HepG2 (cell line): Measurements from ENCODE around the gene LAMC1. TPM values are rescaled to one million over a fixed set of nuclear protein-coding genes. Genes with fewer than 3 reads are reported as not detected.
A peak's percentile ranks its signal among the peaks of the same experiment; 100 is the strongest.

Source experiments
- ATAC-seq: fragments of 200-7000 bp; cut with Tn5 transposase; 3 replicates; pipeline ENCODE4 v1.9.1; 2020; ENCODE audit warnings: mild to moderate bottlenecking, moderate library complexity
- BruUV-seq: library from RNA; stranded (reverse); fragments of 400-500 nt; replicated peaks from 2 replicates; lab custom pipeline; 2021; lab: Mats Ljungman, UMichigan
- CTCF ChIA-PET: fragments of 300-600 bp; formaldehyde crosslinking; extraction: SDS; loops from one replicate; lab custom pipeline; 2021; ENCODE audit warnings: low total read pairs, inconsistent platforms, low intra/inter-chr PET ratio; lab: Yijun Ruan, JAX
- POLR2A ChIA-PET: fragments of 350-600 bp; sonication (Branson Sonifier 250); formaldehyde crosslinking; loops from one replicate; lab custom pipeline; 2020; ENCODE audit warnings: antibody characterized with exemption, inconsistent platforms; lab: Yijun Ruan, JAX
- DNase-seq: peaks from one replicate; pipeline ENCODE4 v3.0.0-alpha.2; 2015; ENCODE audit warnings: low spot score
- FAIRE-seq: peaks from 3 replicates; lab custom pipeline; 2011; peaks lifted over from hg19 to GRCh38; lab: Jason Lieb, UNC
- H2AFZ ChIP-seq: one replicate; pipeline ENCODE4 v1.6.1; 2011; ENCODE audit warnings: low read length, inconsistent platforms
- H3K27ac ChIP-seq: fragments of 300-600 bp; 3 replicates; pipeline ENCODE4 v1.8.0; 2011; ENCODE audit warnings: mixed run types, mild to moderate bottlenecking, mixed read lengths, low read length, inconsistent platforms; ENCODE audit not compliant: insufficient read depth; ENCODE audit errors: extremely low read length
- H3K27me3 ChIP-seq, 2 experiments: fragments of 200-600 bp in 1 of 2; 2 replicates in 1 of 2; 3 replicates in 1 of 2; pipeline versions ENCODE4 v1.6.0 to v1.8.0; 2011; ENCODE audit warnings: low read length in 2 of 2, mild to moderate bottlenecking in 2 of 2, moderate library complexity in 2 of 2, inconsistent platforms in 1 of 2; ENCODE audit not compliant: insufficient read depth in 2 of 2, control insufficient read depth in 1 of 2
- H3K36me3 ChIP-seq, 2 experiments: fragments of 200-600 bp in 1 of 2; replicated peaks in 1 of 2; 2 replicates in 1 of 2; 3 replicates in 1 of 2; pipeline versions ENCODE4 v1.5.1 to v1.8.0; 2011; ENCODE audit warnings: low read length in 2 of 2, inconsistent platforms in 1 of 2; ENCODE audit not compliant: insufficient read depth in 2 of 2, control insufficient read depth in 1 of 2
- H3K4me1 ChIP-seq: 2 replicates; pipeline ENCODE4 v1.5.1; 2012; ENCODE audit warnings: low read length, inconsistent platforms; ENCODE audit not compliant: insufficient read depth
- H3K4me2 ChIP-seq: 2 replicates; pipeline ENCODE4 v1.6.0; 2011; ENCODE audit warnings: low read depth, low read length, inconsistent platforms
- H3K4me3 ChIP-seq, 3 experiments: fragments of 200-600 bp in 1 of 3; sonication (generic), shearing (Covaris generic) in 1 of 3; replicated peaks in 1 of 3; 2 replicates each; pipeline ENCODE4 v1.5.1; 2011 to 2016; ENCODE audit warnings: low read length in 3 of 3, inconsistent platforms in 2 of 3, low read depth in 2 of 3, mild to moderate bottlenecking in 2 of 3, control low read depth in 1 of 3, mixed read lengths in 1 of 3; ENCODE audit not compliant: insufficient read depth in 1 of 3
- H3K79me2 ChIP-seq: one replicate; pipeline ENCODE4 v1.6.1; 2011; ENCODE audit warnings: low read length, inconsistent platforms; ENCODE audit not compliant: insufficient read depth
- H3K9ac ChIP-seq: 2 replicates; pipeline ENCODE4 v1.6.0; 2011; ENCODE audit warnings: mild to moderate bottlenecking, low read depth, low read length, inconsistent platforms; ENCODE audit not compliant: insufficient read depth
- H3K9me3 ChIP-seq: 2 replicates; pipeline ENCODE4 v1.5.1; 2012; ENCODE audit warnings: mild to moderate bottlenecking, low read length
- H4K20me1 ChIP-seq: 2 replicates; pipeline ENCODE4 v1.6.0; 2011; ENCODE audit warnings: inconsistent platforms, mild to moderate bottlenecking, low read length, moderate library complexity; ENCODE audit not compliant: insufficient read depth
- AGO1 ChIP-seq: fragments of 200-400 bp; formaldehyde crosslinking; IDR thresholded peaks from 2 replicates; pipeline ENCODE4 v1.6.1; 2017; ENCODE audit warnings: mild to moderate bottlenecking, low read depth, low read length, moderate library complexity; ENCODE audit not compliant: poor library complexity, severe bottlenecking
- NR2C2 ChIP-seq: sonication (generic); formaldehyde crosslinking; IDR thresholded peaks from 2 replicates; pipeline ENCODE4 v1.4.0; 2020; ENCODE audit warnings: missing genetic modification reagents, mild to moderate bottlenecking, moderate library complexity, borderline replicate concordance
- RAD51 ChIP-seq: fragments of 450-650 bp; IDR thresholded peaks from 2 replicates; pipeline ENCODE4 v1.6.1; 2016; ENCODE audit warnings: borderline replicate concordance
- ZNF329 ChIP-seq: sonication (generic); formaldehyde crosslinking; IDR thresholded peaks from 2 replicates; pipeline ENCODE4 v1.9.0; 2021; ENCODE audit warnings: low read depth, mild to moderate bottlenecking, missing genetic modification reagents
- WGBS: methylation state at CpG from one replicate; pipeline ENCODE4 v1.1.6; 2017; ENCODE audit warnings: low lambda C conversion rate; 5-methylcytosine and 5-hydroxymethylcytosine counted together
- in situ Hi-C: cut with HindIII; loops from 2 replicates; pipeline ENCODE4 v1.10.0; 2017; ENCODE audit warnings: low pct_unique_long_range_greater_than_20kb; ENCODE audit not compliant: extremely low pct_ligation_motif_present
- intact Hi-C: fragments of 100-400 bp; cut with micrococcal nuclease; formaldehyde crosslinking; loops from one replicate; pipeline ENCODE4 v1.10.0; 2022; ENCODE audit not compliant: unreplicated experiment
- polyA plus RNA-seq, 8 experiments: library from polyadenylated mRNA; depleted of rRNA in 3 of 8; stranded (reverse) in 7 of 8; unstranded in 1 of 8; fragments of >200 nt; fragmentation: Illumina TruSeq in 4 of 8; extraction: Trizol in 4 of 8; gene quantifications; 2 replicates each; pipeline versions ENCODE4 v1.2.1 to v1.2.3, GENCODE V29; 2011 to 2016; ENCODE audit warnings: low read depth in 4 of 8, missing spikeins in 1 of 8, mixed read lengths in 1 of 8; ENCODE audit not compliant: insufficient read depth in 1 of 8
- total RNA-seq, 5 experiments: library from RNA; depleted of rRNA; stranded (reverse); fragments of >200 nt; fragmentation: Illumina TruSeq; extraction: Trizol; gene quantifications; 2 replicates each; pipeline ENCODE4 v1.2.3, GENCODE V29; 2016; ENCODE audit warnings: low read depth in 1 of 5
- TF ChIP-seq, protein P1 (sequence below), 2 experiments: sonication (generic) in 1 of 2; formaldehyde crosslinking in 1 of 2; IDR thresholded peaks; 2 replicates each; pipeline versions ENCODE4 v1.5.1 to v1.6.1; 2011 to 2020; ENCODE audit warnings: borderline replicate concordance in 1 of 2, low read depth in 1 of 2, low read length in 1 of 2, mild to moderate bottlenecking in 1 of 2, missing genetic modification reagents in 1 of 2, moderate library complexity in 1 of 2

The LAMC1 gene
- total and polyA plus RNA-seq, 2 of the 13 experiments (the other 11 are each of a cell fraction or from before 2014, with no cell fraction given): 58.5 to 137 TPM

DNA sequence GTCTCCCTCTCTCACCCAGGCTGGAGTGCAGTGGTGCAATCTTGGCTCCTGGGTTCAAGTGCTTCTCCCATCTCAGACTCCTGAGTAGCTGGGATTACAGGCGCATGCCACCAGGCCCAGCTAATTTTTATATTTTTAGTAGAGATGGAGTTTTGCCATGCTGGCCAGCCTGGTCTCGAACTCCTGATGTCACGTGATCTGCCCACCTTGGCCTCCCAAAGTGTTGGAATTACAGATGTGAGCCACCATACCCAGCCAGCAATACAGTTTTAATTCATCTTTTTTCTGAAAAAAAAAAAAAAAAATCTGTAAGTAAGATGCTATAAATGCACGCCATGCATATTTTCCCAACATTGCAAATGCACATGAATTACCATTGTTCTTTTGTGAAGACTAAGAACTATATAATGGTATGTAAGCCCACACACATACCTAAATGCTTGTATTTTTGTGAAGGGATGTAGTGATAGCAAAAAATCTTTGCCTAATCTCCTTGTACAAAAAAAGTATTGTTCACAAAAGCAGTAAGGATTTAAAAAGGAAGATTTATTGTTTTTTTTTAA is 170.8 kb downstream of the LAMC1 start:
- ChIA-PET CTCF (no interaction called here), POLR2A (no interaction called here)
- Histone ChIP-seq H3K9me3 (no peaks in the 10 kb centered on the region), H3K27ac (no peak overlapping the region), H3K27me3 (peaks cover 0 to 3% of the 10 kb centered on the region in 2 experiments; a peak in 2 of 5 replicates), H3K4me3 (no peak overlapping the region), H3K4me1 (no peaks in the 10 kb centered on the region), H3K4me2 (no peak overlapping the region), H3K36me3 (no peaks in the 10 kb centered on the region), H3K79me2 (no peaks in the 10 kb centered on the region), H3K9ac (no peak overlapping the region), H2AFZ (no peak overlapping the region), H4K20me1 (no peaks in the 10 kb centered on the region)
- in situ Hi-C loops: no loop called here
- FAIRE-seq (no peak), ATAC-seq (no peak), DNase-seq (no peak)
- intact Hi-C loops: no loop called here
- TF ChIP-seq RAD51: peak; percentile 60; the same call in 1 of the 2 replicates
- no peak for TF ChIP-seq ZNF329 (CRISPR knock-in tag)
- TF ChIP-seq, protein P1, sequence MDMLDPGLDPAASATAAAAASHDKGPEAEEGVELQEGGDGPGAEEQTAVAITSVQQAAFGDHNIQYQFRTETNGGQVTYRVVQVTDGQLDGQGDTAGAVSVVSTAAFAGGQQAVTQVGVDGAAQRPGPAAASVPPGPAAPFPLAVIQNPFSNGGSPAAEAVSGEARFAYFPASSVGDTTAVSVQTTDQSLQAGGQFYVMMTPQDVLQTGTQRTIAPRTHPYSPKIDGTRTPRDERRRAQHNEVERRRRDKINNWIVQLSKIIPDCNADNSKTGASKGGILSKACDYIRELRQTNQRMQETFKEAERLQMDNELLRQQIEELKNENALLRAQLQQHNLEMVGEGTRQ (IDR thresholded peaks at IDR 0.05; ENCODE audit: low read depth, low read length): 0 out of 2 replicates have a peak, but pooled peaks have one; percentile 7
- TF ChIP-seq, protein P1 (CRISPR knock-in tag; IDR thresholded peaks at IDR 0.05; ENCODE audit: borderline replicate concordance): no peak
- no peak for TF ChIP-seq AGO1
- no peak for TF ChIP-seq NR2C2
- WGBS: 30% methylated on average over 4 of the region's 4 CpGs
- no TSS peak for BruUV-seq
